ENCODE data around the gene GATD1. TPM values are rescaled to one million over a fixed set of nuclear protein-coding genes. Genes with fewer than 3 reads are reported as not detected.

The GATD1 gene
- polyA plus RNA-seq, 2 of the 4 experiments (the other 2 are of a cell fraction): 14.5 to 43.1 TPM

GRCh38 chr11:825366-826226 is 48.3 kb upstream of the GATD1 start:
- no peak overlapping the region for H3K4me3 ChIP-seq
- peak overlapping the region in 1 of 2 experiments; percentile 88; a peak in 3 of 6 replicates for H3K27ac ChIP-seq
- H3K4me1 ChIP-seq: peaks cover 57% of the 10 kb centered on the region
- peak in 1 of 2 experiments; percentile 1; a peak in 1 of 6 replicates for ATAC-seq
- DNase-seq (ENCODE audit: low read depth in 1 of 2, low spot score in 1 of 2): no peak
- ChIA-PET POLR2A (interaction anchor here (1.6 kb wide), 1 partner anchor 9 kb away, joined by 4 read pairs; no protein-coding TSS in a partner anchor), CTCF (interaction anchor here (1.0 to 1.5 kb wide), 2 partner anchors 9 to 15 kb away, joined by 4 to 6 read pairs; no protein-coding TSS in a partner anchor)
- no peaks in the 10 kb centered on the region for H3K9me3 ChIP-seq
- WGBS (ENCODE audit: missing lambda C conversion rate): 43% methylated on average over 12 of the region's 12 CpGs
- H3K4me2 ChIP-seq: peak overlapping the region; percentile 87
- no peak for FAIRE-seq
- TF ChIP-seq MAX (IDR thresholded peaks at IDR 0.05) (no peak), RARB (CRISPR knock-in tag; IDR thresholded peaks at IDR 0.05) (no peak), CBX8 (IDR thresholded peaks at IDR 0.05) (no peak), ESRRA (IDR thresholded peaks at IDR 0.05; ENCODE audit: borderline replicate concordance, low read length) (no peak), EP300 (IDR thresholded peaks at IDR 0.05) (no peak), GATA3 (IDR thresholded peaks at IDR 0.05; ENCODE audit: borderline replicate concordance) (no peak), NPAS2 (CRISPR knock-in tag; IDR thresholded peaks at IDR 0.05; ENCODE audit: borderline replicate concordance) (no peak), EHMT2 (IDR thresholded peaks at IDR 0.05; ENCODE audit: low read depth) (no peak), RFX5 (IDR thresholded peaks at IDR 0.05) (no peak), HOXA7 (CRISPR knock-in tag; IDR thresholded peaks at IDR 0.05) (no peak), PBX3 (IDR thresholded peaks at IDR 0.05) (peak; percentile 19; the same call in 1 of the 2 replicates), POLR2A (IDR thresholded peaks at IDR 0.05; ENCODE audit: low read length) (peak; percentile 26; the same call in 1 of the 2 replicates), POLR2AphosphoS2 (conservative IDR thresholded peaks at IDR 0.05; ENCODE audit: low read length) (0 out of 2 replicates have a peak, but pooled peaks have one; percentile 53)

- POLR2A ChIA-PET: interaction anchor here (1.6 kb wide), 1 partner anchor 10 kb away, joined by 4 read pairs; no protein-coding TSS in a partner anchor
- Histone ChIP-seq H3K4me1 (peaks cover 59% of the 10 kb centered on the region), H3K4me2 (peak overlapping the region; percentile 87), H3K9me3 (no peaks in the 10 kb centered on the region), H3K4me3 (no peak overlapping the region), H3K27ac (peak overlapping the region in 1 of 2 experiments; percentile 88; a peak in 2 of 6 replicates)
- ATAC-seq (no peak), DNase-seq (ENCODE audit: low read depth in 1 of 2, low spot score in 1 of 2) (no peak), FAIRE-seq (no peak)
- CTCF ChIA-PET: interaction anchor here (0.7 to 1.5 kb wide), 3 partner anchors 9 to 19 kb away, joined by 3 to 6 read pairs (median 4); no protein-coding TSS in a partner anchor
- WGBS (ENCODE audit: missing lambda C conversion rate): 72% methylated on average over 11 of the region's 11 CpGs
- peak; percentile 60 for TF ChIP-seq PBX3 (IDR thresholded peaks at IDR 0.05)
- TF ChIP-seq TP53 (CRISPR knock-in tag; IDR thresholded peaks at IDR 0.05): no peak
- TF ChIP-seq MAX (IDR thresholded peaks at IDR 0.05): no peak
- TF ChIP-seq POLR2AphosphoS2 (conservative IDR thresholded peaks at IDR 0.05; ENCODE audit: low read length): peak; percentile 55
Measured at GRCh38 chr11:824942-825341, 47.7 kb upstream of the GATD1 start.

- WGBS (ENCODE audit: missing lambda C conversion rate): 95% methylated on average over 43 of the region's 59 CpGs
- H3K4me2 ChIP-seq: no peak overlapping the region
- peaks cover 57% of the 10 kb centered on the region for H3K4me1 ChIP-seq
- ATAC-seq: no peak
- CTCF ChIA-PET: interaction anchor here (0.7 to 1.5 kb wide), 3 partner anchors 10 to 19 kb away, joined by 3 to 6 read pairs (median 4); no protein-coding TSS in a partner anchor
- no peak overlapping the region for H3K4me3 ChIP-seq
- POLR2A ChIA-PET: interaction anchor here (1.6 kb wide), 1 partner anchor 10 kb away, joined by 4 read pairs; no protein-coding TSS in a partner anchor
- H3K9me3 ChIP-seq: no peaks in the 10 kb centered on the region
- no peak for FAIRE-seq
- H3K27ac ChIP-seq: no peak overlapping the region
- TF ChIP-seq FOSL2 (IDR thresholded peaks at IDR 0.05) (no peak), FOSL2 (CRISPR knock-in tag; IDR thresholded peaks at IDR 0.05) (no peak), RARB (CRISPR knock-in tag; IDR thresholded peaks at IDR 0.05) (no peak)
- DNase-seq (ENCODE audit: low read depth in 1 of 2, low spot score in 1 of 2): no peak
Measured at GRCh38 chr11:824292-824880, 47.1 kb upstream of the GATD1 start.

Measured in A549 (cell line).